ENCODE results near the gene EIF4H.

DNA sequence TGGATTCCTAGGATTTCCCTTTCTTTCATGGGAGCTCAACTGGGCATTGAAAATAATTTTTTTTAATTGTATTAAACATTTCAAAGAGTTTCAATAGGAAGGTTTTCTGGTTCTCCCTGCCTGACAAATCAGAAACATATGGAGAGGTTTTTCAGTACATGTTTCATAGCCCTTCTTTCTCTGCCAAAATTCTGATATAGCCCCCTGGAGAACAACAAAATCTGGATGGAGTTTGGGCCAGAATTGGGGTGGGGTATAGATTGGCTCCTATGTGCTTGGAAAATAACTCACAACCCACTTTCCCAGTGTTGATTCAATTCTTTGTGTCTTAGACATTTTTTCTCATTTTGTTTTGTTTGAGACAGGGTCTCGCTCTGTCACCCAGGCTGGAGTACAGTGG lies 24.6 kb upstream of the EIF4H start:
- TF ChIP-seq CTCF (IDR thresholded peaks at IDR 0.05; ENCODE audit: extremely low read depth in 1 of 2, insufficient read depth in 1 of 2, low read depth in 1 of 2, low read length in 2 of 2) (no peak), EZH2 (IDR thresholded peaks at IDR 0.05; ENCODE audit: borderline replicate concordance, low read depth, low read length, severe bottlenecking) (no peak), POLR2AphosphoS5 (IDR thresholded peaks at IDR 0.05; ENCODE audit: insufficient read depth, low read depth, low read length) (no peak), POLR2A (IDR thresholded peaks at IDR 0.05; ENCODE audit: low read depth, low read length) (no peak), FOS (IDR thresholded peaks at IDR 0.05; ENCODE audit: borderline replicate concordance, insufficient read depth, low read length) (no peak)
